ENCODE measurements around the gene CARMIL1.

DNA sequence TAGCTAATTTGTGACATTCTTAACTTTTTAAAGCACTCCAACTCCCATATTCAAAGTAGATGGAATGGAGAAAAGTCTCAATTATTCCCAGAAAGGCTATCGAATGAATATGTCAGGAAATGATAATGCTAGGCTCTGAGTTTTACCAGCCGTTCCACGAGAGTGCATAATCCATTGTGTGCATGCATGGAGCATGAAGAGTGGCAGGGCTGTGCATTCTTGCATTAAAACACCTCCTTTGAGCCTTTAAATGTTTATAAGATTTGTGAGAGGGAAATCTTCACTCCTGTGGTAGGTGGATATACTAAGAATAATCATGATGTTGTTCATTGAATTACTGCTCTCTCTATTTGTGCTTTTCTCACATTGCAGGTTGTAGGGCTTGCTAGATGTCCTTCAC, 178.3 kb downstream of the CARMIL1 start:
- TF ChIP-seq, protein P1, sequence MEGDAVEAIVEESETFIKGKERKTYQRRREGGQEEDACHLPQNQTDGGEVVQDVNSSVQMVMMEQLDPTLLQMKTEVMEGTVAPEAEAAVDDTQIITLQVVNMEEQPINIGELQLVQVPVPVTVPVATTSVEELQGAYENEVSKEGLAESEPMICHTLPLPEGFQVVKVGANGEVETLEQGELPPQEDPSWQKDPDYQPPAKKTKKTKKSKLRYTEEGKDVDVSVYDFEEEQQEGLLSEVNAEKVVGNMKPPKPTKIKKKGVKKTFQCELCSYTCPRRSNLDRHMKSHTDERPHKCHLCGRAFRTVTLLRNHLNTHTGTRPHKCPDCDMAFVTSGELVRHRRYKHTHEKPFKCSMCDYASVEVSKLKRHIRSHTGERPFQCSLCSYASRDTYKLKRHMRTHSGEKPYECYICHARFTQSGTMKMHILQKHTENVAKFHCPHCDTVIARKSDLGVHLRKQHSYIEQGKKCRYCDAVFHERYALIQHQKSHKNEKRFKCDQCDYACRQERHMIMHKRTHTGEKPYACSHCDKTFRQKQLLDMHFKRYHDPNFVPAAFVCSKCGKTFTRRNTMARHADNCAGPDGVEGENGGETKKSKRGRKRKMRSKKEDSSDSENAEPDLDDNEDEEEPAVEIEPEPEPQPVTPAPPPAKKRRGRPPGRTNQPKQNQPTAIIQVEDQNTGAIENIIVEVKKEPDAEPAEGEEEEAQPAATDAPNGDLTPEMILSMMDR (conservative IDR thresholded peaks at IDR 0.05; ENCODE audit: low read length): no peak
- no peak for TF ChIP-seq EZH2phosphoT487 (IDR thresholded peaks at IDR 0.05; ENCODE audit: borderline replicate concordance)
